HG02763 (cell line): Measurements from ENCODE around the gene MCC.

Source experiments
- ATAC-seq: cut with Tn5 transposase; IDR thresholded peaks from one replicate; pipeline ENCODE4 v1.9.1; 2021; ENCODE audit warnings: mild to moderate bottlenecking, moderate library complexity; ENCODE audit not compliant: unreplicated experiment

Gene MCC

GRCh38 chr5:113373426-113373825 is 114.8 kb downstream of the MCC start:
- no peak for ATAC-seq

GRCh38 chr5:113371721-113372196 is 116.5 kb downstream of the MCC start:
- no peak for ATAC-seq

GRCh38 chr5:113367586-113367985 is 120.7 kb downstream of the MCC start:
- no peak for ATAC-seq

GRCh38 chr5:113364466-113364865 is 123.8 kb downstream of the MCC start:
- ATAC-seq = no peak

GRCh38 chr5:113361701-113362100 is 126.6 kb downstream of the MCC start:
- ATAC-seq = no peak

- ATAC-seq = no peak
Measured at GRCh38 chr5:113359419-113359818, 128.8 kb downstream of the MCC start.

- no peak for ATAC-seq
Measured at GRCh38 chr5:113358696-113359095, 129.6 kb downstream of the MCC start.

- no peak for ATAC-seq
Measured at GRCh38 chr5:113357696-113358476, 130.4 kb downstream of the MCC start.

DNA sequence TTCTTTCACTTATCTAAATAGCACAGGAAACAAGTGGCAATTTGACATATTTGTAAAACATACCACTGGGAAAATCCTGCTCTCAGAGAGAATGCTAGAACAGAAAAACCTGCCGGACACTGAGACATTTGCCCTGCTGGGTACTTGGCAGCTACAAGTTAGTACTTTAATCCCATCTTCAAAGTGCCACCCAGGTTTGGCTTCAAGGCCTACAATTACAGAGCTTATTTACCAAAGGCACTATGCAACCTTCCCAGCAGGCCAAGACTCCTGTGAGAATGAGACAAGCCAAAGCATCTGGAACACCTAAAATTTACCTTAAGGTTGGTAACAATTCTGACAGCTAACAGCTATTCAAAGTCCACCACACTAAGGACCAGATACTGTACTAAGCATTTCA is 131.8 kb downstream of the MCC start:
- ATAC-seq = no peak

DNA sequence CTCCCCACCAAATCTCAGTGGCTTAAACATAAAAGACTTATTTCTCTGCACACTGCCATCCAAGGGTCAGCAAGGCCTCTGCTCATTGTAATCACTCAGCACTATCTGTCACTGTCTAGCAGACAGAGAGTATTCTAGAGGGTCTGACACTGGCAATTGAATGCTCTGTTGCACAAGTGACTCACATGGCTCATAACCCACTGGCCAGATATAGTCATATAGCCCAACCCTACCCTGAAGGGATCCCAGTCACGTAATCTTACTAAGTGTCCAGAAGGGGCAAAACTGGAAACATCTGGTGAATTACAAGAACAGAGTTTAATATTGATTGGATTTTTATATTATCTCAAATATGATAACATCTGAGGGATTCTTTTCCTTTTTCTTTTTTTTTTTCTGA is 134.2 kb downstream of the MCC start:
- ATAC-seq = no peak

DNA sequence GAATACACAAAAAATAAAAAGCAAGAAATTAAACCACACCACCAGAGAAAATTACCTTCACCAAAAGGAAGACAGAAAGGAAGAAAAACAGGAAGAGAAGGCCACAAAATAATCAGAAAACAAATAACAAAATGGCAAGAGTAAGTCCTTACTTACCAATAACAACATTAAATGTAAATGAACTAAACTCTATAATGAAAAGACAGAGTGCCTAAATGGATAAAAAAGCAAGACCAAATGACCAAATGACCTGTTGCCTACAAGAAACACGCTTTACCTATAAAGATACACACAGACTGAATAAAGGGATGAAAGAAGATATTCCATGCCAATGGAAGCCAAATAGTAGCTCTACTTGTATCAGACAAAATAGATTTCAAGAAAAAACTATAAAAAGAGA is 140.7 kb downstream of the MCC start:
- no peak for ATAC-seq

GRCh38 chr5:113344973-113345940 is 143.0 kb downstream of the MCC start:
- ATAC-seq = no peak

- ATAC-seq = no peak
Measured at GRCh38 chr5:113343343-113343742, 144.9 kb downstream of the MCC start.

DNA sequence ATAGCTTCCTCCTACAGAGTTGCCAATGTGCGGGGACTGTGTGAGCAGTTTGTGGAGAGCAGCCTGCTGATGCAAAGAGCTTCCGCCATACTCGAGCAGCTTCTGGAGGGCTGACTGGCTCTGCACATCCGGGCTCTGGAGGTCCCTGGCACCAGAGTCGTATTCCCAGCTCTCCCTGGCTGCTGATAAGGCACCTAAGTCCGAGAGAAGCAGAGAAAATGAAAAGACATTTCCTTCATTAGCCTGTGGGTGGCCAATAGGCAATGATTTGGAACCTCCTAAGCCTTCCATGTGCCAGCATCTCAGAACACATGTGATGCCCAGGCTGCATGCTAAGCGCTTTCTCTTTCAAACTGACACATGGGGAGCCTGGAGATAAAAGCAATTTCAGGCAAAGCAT is 147.7 kb downstream of the MCC start:
- no peak for ATAC-seq

DNA sequence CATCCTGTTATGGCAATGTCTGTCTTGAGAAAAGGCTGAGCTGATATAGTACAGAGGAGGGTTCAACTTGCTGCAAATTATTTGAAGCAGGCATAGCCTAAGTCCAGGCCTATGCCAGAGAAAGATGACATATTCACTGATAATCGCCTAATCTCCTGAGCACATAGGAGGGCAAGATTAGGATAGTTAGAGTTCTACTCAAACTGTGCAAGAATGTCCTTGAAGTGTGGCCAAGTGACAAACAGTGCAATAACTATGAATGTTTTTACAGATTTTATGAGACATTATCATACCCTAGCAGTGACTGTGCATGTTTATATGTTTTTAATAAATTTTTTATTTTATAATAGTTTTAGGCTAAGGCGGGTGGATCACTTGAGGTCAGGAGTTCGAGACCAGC is 149.6 kb downstream of the MCC start:
- no peak for ATAC-seq

- no peak for ATAC-seq
Measured at GRCh38 chr5:113337515-113338415, 150.5 kb downstream of the MCC start.

GRCh38 chr5:113336975-113337374 is 151.3 kb downstream of the MCC start:
- ATAC-seq = no peak

GRCh38 chr5:113333411-113333810 is 154.8 kb downstream of the MCC start:
- no peak for ATAC-seq

- ATAC-seq = no peak
Measured at GRCh38 chr5:113331209-113331551, 157.1 kb downstream of the MCC start.

DNA sequence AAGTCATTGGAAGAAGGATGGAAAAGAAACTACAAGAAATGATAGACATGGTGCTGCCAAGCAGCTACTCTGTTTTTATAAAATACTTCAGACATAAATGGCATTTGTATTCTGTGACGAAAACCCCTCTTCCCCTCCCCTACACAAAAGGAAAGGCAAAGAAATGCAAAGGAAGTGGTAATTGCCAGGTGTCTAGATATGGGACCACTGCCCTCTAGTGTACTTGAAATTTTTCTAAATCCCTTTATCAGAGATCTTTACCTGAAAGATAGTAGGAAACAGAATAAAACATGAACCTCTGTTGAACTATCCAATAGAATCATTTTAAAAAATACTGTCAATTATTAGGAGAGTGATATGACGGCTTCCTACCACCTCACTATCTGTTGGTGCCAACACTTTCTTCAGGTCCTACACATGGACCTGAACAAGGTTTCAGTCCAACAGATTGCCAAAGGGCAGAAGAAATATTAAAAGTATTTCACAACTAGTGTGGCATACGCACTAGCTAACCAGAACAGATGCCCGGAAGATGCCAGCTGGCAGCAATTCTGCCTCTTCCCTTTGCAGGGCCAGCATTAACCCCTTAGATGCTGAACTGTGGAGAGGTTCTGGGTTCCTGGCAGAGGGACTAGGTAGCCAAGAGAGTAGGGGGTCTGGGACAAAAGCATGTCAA is 157.6 kb downstream of the MCC start:
- ATAC-seq = peak; percentile 66
